B cell (primary cell): ENCODE results near the gene MGAT1. TPM values are rescaled to one million over a fixed set of nuclear protein-coding genes. Genes with fewer than 3 reads are reported as not detected.

Experiments used
- ATAC-seq: fragments of 200-7000 bp; cut with Tn5 transposase; one replicate; pipeline ENCODE4 v1.10.0; 2021; ENCODE audit warnings: low read depth, mild to moderate bottlenecking, moderate number of reproducible peaks, moderate library complexity
- CTCF ChIA-PET: fragments of 350-600 bp; sonication (Branson Sonifier 250); formaldehyde crosslinking; loops from one replicate; lab custom pipeline; 2021; ENCODE audit warnings: antibody characterized with exemption, inconsistent platforms; lab: Charles Lee
- POLR2A ChIA-PET: fragments of 350-600 bp; sonication (Branson Sonifier 250); formaldehyde crosslinking; loops from one replicate; lab custom pipeline; 2021; ENCODE audit warnings: antibody characterized with exemption; lab: Charles Lee
- DNase-seq: peaks from one replicate; pipeline ENCODE4 v3.0.0; 2013
- H2AFZ ChIP-seq: 2 replicates; pipeline ENCODE4 v1.6.1; 2012; ENCODE audit warnings: mild to moderate bottlenecking, low read depth, low read length; ENCODE audit not compliant: insufficient read depth, poor library complexity, severe bottlenecking
- H3K27ac ChIP-seq, 2 donors: 1 replicate in 1 of 2; 2 replicates in 1 of 2; pipeline ENCODE4 v1.5.1; 2012 to 2013; ENCODE audit warnings: low read length in 2 of 2, mild to moderate bottlenecking in 2 of 2, moderate library complexity in 1 of 2
- H3K27me3 ChIP-seq, 4 experiments: fragments of 200-600 bp in 1 of 4; sonication (generic) in 1 of 4; replicated peaks in 1 of 4; 1 replicate in 2 of 4; 2 replicates in 2 of 4; pipeline versions ENCODE4 v1.6.1 to v1.7.0; 2013 to 2016; ENCODE audit warnings: low read length in 3 of 4, mild to moderate bottlenecking in 2 of 4, mixed read lengths in 1 of 4, moderate library complexity in 1 of 4; ENCODE audit not compliant: insufficient read depth in 4 of 4, control insufficient read depth in 3 of 4; ENCODE audit errors: control extremely low read depth in 1 of 4
- H3K36me3 ChIP-seq, 2 experiments: replicated peaks in 1 of 2; 1 replicate in 1 of 2; 2 replicates in 1 of 2; pipeline versions ENCODE4 v1.6.1 to v1.7.1; 2013; ENCODE audit warnings: low read length in 1 of 2; ENCODE audit not compliant: insufficient read depth in 2 of 2, control insufficient read depth in 1 of 2; ENCODE audit errors: control extremely low read depth in 1 of 2, extremely low read depth in 1 of 2
- H3K4me1 ChIP-seq, 2 donors: fragments of 200-600 bp in 1 of 2; sonication (generic) in 1 of 2; 1 replicate in 1 of 2; 2 replicates in 1 of 2; pipeline versions ENCODE4 v1.5.1 to v1.6.1; 2013 to 2017; ENCODE audit warnings: low read length in 2 of 2; ENCODE audit not compliant: control insufficient read depth in 2 of 2, insufficient read depth in 2 of 2
- H3K4me2 ChIP-seq: replicated peaks from 2 replicates; pipeline ENCODE3; 2012; ENCODE audit warnings: mild to moderate bottlenecking, low read depth, low read length; ENCODE audit not compliant: poor library complexity, severe bottlenecking
- H3K4me3 ChIP-seq, 5 experiments: fragments of 200-600 bp in 1 of 5; sonication (generic) in 1 of 5; 1 replicate in 3 of 5; 2 replicates in 2 of 5; pipeline versions ENCODE4 v1.5.1 to v1.7.0; 2011 to 2016; ENCODE audit warnings: low read length in 4 of 5, mild to moderate bottlenecking in 4 of 5, low read depth in 2 of 5, control low read depth in 1 of 5, moderate library complexity in 1 of 5; ENCODE audit not compliant: insufficient read depth in 1 of 5; ENCODE audit errors: control extremely low read depth in 1 of 5, extremely low read depth in 1 of 5
- H3K79me2 ChIP-seq: fragments of 200-600 bp; sonication (generic); one replicate; pipeline ENCODE4 v1.6.0; 2016; ENCODE audit warnings: low read length; ENCODE audit not compliant: control insufficient read depth, insufficient read depth
- H3K9ac ChIP-seq: fragments of 200-600 bp; sonication (generic); 2 replicates; pipeline ENCODE4 v1.6.1; 2017; ENCODE audit warnings: mild to moderate bottlenecking, low read length, moderate library complexity
- H3K9me3 ChIP-seq, 3 donors: one replicate each; pipeline versions ENCODE4 v1.6.1 to v1.7.1; 2013; ENCODE audit warnings: low read length in 2 of 3; ENCODE audit not compliant: control insufficient read depth in 2 of 3, insufficient read depth in 1 of 3; ENCODE audit errors: control extremely low read depth in 1 of 3
- H4K20me1 ChIP-seq: 2 replicates; pipeline ENCODE4 v1.6.0; 2012; ENCODE audit warnings: mild to moderate bottlenecking, low read length; ENCODE audit not compliant: insufficient read depth, control insufficient read depth, poor library complexity, severe bottlenecking
- H3K27ac Mint-ChIP-seq: one replicate; pipeline ENCODE4 v1.8.0; 2021; ENCODE audit warnings: mixed read lengths
- H3K27me3 Mint-ChIP-seq: one replicate; pipeline ENCODE4 v1.8.0; 2021; ENCODE audit warnings: mixed read lengths
- H3K4me1 Mint-ChIP-seq: one replicate; pipeline ENCODE4 v1.8.0; 2021; ENCODE audit warnings: mixed read lengths
- H3K4me3 Mint-ChIP-seq: one replicate; pipeline ENCODE4 v1.8.0; 2021; ENCODE audit warnings: mixed read lengths
- H3K9me3 Mint-ChIP-seq: one replicate; pipeline ENCODE4 v1.8.0; 2022; ENCODE audit warnings: mixed read lengths; ENCODE audit not compliant: insufficient read depth
- EZH2 ChIP-seq: IDR thresholded peaks from 2 replicates; pipeline ENCODE4 v1.6.1; 2012; ENCODE audit warnings: borderline replicate concordance, low read depth, mild to moderate bottlenecking, moderate library complexity, low read length; ENCODE audit not compliant: insufficient read depth, poor library complexity, severe bottlenecking
- WGBS: methylation state at CpG from one replicate; pipeline ENCODE4 v1.1.5; 2013; ENCODE audit warnings: missing lambda C conversion rate; ENCODE audit not compliant: insufficient coverage; 5-methylcytosine and 5-hydroxymethylcytosine counted together
- intact Hi-C: fragments of 100-400 bp; cut with micrococcal nuclease; formaldehyde crosslinking; loops from one replicate; pipeline ENCODE4 v1.10.0; 2022
- polyA plus RNA-seq: library from polyadenylated mRNA; depleted of rRNA; stranded (reverse); fragments of >200 nt; gene quantifications from 2 replicates; pipeline ENCODE4 v1.2.3, GENCODE V29; 2012
- total RNA-seq, 2 donors: library from RNA; stranded (reverse); fragments of 120-200 nt in 1 of 2; gene quantifications; 1 replicate in 1 of 2; 2 replicates in 1 of 2; pipeline versions ENCODE4 v1.2.3 to v1.2.4, GENCODE V29; 2013 to 2022
- TF ChIP-seq, protein P1 (sequence below): fragments of 200-600 bp; IDR thresholded peaks from one replicate; pipeline ENCODE4 v1.8.0; 2022; ENCODE audit warnings: antibody characterized with exemption, mild to moderate bottlenecking

Gene MGAT1
- total and polyA plus RNA-seq, 2 donors (not counting 1 experiment from before 2014, with no cell fraction given) = 81.2 to 140 TPM

GRCh38 chr5:180815293-180815917 is 12.8 kb upstream of the MGAT1 start:
- Mint-ChIP-seq H3K27ac (no peak overlapping the region), H3K9me3 (no peaks in the 10 kb centered on the region), H3K4me3 (peak overlapping the region; percentile 0), H3K27me3 (no peaks in the 10 kb centered on the region), H3K4me1 (peaks cover 49% of the 10 kb centered on the region)
- H3K4me3 ChIP-seq = no peak overlapping the region
- no peaks in the 10 kb centered on the region for H4K20me1 ChIP-seq
- no peaks in the 10 kb centered on the region for H3K9me3 ChIP-seq
- ATAC-seq = no peak
- ChIA-PET CTCF (interaction anchor here (1.0 kb wide), 1 partner anchor 16 kb away, joined by 3 read pairs; no protein-coding TSS in a partner anchor), POLR2A (interaction anchor here (2.8 kb wide), 1 partner anchor 16 kb away, joined by 13 read pairs; no protein-coding TSS in a partner anchor)
- H3K4me2 ChIP-seq = no peak overlapping the region
- no peak overlapping the region for H3K9ac ChIP-seq
- WGBS = 83% methylated on average over 6 of the region's 9 CpGs
- no peak for DNase-seq
- H2AFZ ChIP-seq = no peak overlapping the region
- H3K27ac ChIP-seq = no peak overlapping the region
- peaks cover 10% of the 10 kb centered on the region for H3K79me2 ChIP-seq
- no peaks in the 10 kb centered on the region for H3K27me3 ChIP-seq
- no peaks in the 10 kb centered on the region for H3K36me3 ChIP-seq
- H3K4me1 ChIP-seq = peaks cover 39 to 51% of the 10 kb centered on the region in 2 donors
- TF ChIP-seq EZH2 = no peak
- TF ChIP-seq, protein P1, sequence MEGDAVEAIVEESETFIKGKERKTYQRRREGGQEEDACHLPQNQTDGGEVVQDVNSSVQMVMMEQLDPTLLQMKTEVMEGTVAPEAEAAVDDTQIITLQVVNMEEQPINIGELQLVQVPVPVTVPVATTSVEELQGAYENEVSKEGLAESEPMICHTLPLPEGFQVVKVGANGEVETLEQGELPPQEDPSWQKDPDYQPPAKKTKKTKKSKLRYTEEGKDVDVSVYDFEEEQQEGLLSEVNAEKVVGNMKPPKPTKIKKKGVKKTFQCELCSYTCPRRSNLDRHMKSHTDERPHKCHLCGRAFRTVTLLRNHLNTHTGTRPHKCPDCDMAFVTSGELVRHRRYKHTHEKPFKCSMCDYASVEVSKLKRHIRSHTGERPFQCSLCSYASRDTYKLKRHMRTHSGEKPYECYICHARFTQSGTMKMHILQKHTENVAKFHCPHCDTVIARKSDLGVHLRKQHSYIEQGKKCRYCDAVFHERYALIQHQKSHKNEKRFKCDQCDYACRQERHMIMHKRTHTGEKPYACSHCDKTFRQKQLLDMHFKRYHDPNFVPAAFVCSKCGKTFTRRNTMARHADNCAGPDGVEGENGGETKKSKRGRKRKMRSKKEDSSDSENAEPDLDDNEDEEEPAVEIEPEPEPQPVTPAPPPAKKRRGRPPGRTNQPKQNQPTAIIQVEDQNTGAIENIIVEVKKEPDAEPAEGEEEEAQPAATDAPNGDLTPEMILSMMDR = no peak
- intact Hi-C loops = no loop called here

DNA sequence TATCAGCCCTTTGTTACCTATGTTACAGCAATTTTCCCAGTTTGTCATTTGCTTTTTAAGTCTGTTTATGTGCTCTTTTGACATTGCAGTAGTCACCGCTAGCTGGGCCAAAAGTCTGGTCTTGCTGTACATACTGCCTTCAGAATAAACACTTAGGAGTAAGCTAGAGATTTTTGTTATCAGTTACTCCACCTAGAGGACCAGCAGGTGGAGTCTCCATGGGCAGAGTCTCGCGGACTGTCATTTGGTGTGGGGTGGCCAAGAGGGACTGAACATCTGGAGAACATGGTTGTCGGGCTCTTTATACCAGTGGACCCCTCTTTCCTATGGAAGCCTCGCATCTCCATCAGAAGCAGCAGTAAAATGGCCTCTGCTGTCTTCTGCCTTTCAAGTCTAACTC is 10.8 kb upstream of the MGAT1 start:
- no peaks in the 10 kb centered on the region for H4K20me1 ChIP-seq
- no peak overlapping the region for H2AFZ ChIP-seq
- H3K79me2 ChIP-seq = peaks cover 24% of the 10 kb centered on the region
- H3K4me1 ChIP-seq = peaks cover 47 to 57% of the 10 kb centered on the region in 2 donors
- H3K27me3 ChIP-seq = no peaks in the 10 kb centered on the region
- no peak overlapping the region for H3K4me3 ChIP-seq
- Mint-ChIP-seq H3K9me3 (no peaks in the 10 kb centered on the region), H3K4me3 (no peak overlapping the region), H3K4me1 (peaks cover 56% of the 10 kb centered on the region), H3K27me3 (no peaks in the 10 kb centered on the region), H3K27ac (peak overlapping the region; percentile 37)
- H3K4me2 ChIP-seq = no peak overlapping the region
- H3K9me3 ChIP-seq = no peaks in the 10 kb centered on the region
- no peak overlapping the region for H3K9ac ChIP-seq
- ChIA-PET CTCF (interaction anchor here (0.7 to 5.1 kb wide), 5 partner anchors 14 to 50 kb away, joined by 3 to 47 read pairs (median 6); no protein-coding TSS in a partner anchor), POLR2A (interaction anchor here (0.7 kb wide), 1 partner anchor 17 kb away, joined by 3 read pairs; no protein-coding TSS in a partner anchor)
- intact Hi-C loops = no loop called here
- TF ChIP-seq EZH2 = no peak
- TF ChIP-seq, protein P1 = no peak
- DNase-seq = no peak
- ATAC-seq = no peak
- H3K36me3 ChIP-seq = no peaks in the 10 kb centered on the region
- WGBS = 71% methylated on average over 3 of the region's 5 CpGs
- no peak overlapping the region for H3K27ac ChIP-seq
